ENCODE measurements around the gene PCID2. TPM values are rescaled to one million over a fixed set of nuclear protein-coding genes. Genes with fewer than 3 reads are reported as not detected.

Gene PCID2
- total and polyA plus RNA-seq, 8 donors, result 17.3 to 33.9 (median 21.0) TPM

DNA sequence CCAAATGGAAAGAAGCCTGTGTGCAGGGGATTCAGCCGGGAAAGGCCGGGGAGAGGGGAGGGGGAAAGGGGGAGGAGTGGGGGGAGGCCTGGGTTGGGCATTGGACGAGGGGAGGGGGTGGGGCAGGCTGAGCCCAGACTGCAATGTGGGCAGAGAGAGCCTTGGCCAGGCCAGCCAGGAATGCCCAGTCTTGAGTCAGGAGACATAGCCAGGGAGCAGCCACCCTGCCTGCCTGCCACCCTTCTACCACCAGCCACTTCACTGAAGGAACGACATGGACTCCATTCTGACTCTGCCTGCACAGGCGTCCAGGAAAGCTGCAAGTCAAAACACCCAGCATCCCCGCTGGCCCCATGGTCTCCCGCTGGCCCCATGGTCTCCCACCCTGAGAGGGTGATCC is 49.5 kb downstream of the PCID2 start:
- no peaks in the 10 kb centered on the region for H3K27me3 ChIP-seq
- H3K4me1 ChIP-seq, result no peaks in the 10 kb centered on the region
- H3K4me3 ChIP-seq, result no peak overlapping the region
- H3K9me3 ChIP-seq, result no peaks in the 10 kb centered on the region
- ATAC-seq (no peak), FAIRE-seq (no peak), DNase-seq (no peak)
- intact Hi-C loops (cut with DNase I), result no loop called here
- no peaks in the 10 kb centered on the region for H3K36me3 ChIP-seq
- 77 to 94% methylated on average over 7 of the region's 7 CpGs for WGBS, 2 donors
- TF ChIP-seq, protein P1, sequence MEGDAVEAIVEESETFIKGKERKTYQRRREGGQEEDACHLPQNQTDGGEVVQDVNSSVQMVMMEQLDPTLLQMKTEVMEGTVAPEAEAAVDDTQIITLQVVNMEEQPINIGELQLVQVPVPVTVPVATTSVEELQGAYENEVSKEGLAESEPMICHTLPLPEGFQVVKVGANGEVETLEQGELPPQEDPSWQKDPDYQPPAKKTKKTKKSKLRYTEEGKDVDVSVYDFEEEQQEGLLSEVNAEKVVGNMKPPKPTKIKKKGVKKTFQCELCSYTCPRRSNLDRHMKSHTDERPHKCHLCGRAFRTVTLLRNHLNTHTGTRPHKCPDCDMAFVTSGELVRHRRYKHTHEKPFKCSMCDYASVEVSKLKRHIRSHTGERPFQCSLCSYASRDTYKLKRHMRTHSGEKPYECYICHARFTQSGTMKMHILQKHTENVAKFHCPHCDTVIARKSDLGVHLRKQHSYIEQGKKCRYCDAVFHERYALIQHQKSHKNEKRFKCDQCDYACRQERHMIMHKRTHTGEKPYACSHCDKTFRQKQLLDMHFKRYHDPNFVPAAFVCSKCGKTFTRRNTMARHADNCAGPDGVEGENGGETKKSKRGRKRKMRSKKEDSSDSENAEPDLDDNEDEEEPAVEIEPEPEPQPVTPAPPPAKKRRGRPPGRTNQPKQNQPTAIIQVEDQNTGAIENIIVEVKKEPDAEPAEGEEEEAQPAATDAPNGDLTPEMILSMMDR (IDR thresholded peaks at IDR 0.05), result no peak
- H3K27ac ChIP-seq, result no peak overlapping the region

DNA sequence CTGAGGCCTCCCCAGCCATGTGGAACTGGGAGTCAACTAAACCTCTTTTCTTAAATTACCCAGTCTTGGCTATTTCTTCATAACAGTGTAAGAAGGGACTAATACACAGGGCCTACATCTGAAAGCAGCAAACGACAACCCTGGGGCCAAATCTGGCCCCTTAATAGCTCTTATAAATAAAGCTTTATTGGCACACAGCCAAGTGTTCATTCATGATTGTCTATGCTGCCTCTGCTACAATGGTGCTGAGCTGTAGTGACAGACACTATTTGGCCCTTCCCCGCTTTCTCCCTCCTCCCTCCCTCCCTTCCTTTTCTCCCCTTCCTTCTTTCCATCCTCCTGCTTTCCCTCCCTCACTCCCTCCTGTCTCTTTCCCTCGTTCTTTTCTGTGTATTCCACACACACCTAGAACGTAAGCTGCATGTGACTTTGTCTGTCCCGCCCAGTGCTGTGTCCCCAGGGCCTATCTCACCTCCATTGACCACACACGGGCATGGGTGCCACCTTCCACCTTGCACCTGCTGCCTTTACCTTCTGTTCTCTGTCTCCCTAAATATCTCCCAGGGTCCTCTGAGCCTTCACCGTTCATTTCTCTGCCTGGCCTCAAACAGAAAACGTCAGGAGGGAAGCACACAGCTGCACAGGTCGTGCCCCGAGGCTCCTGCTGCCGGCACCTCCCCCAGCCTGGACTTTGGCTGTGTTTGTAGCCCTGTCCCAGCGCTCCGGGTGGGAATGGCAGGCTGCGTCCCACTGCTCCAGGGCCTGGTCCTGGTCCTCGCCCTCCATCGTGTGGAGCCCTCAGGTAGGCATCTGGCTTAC is 50.3 kb downstream of the PCID2 start, which contains the start of gene PROZ:
PROZ (plus strand) TSS at position 720 of the 819 bp plus-strand sequence; CDS start at position 733, 13 bp downstream.
- TF ChIP-seq, protein P1 (IDR thresholded peaks at IDR 0.05), result no peak
- no peak within 1 kb of the TSS for H3K4me3 ChIP-seq
- H3K27ac ChIP-seq, result no peak within 1 kb of the TSS
- no peaks in the 10 kb centered on the region for H3K36me3 ChIP-seq
- 39 to 43% methylated on average over 16 of the region's 16 CpGs for WGBS, 2 donors
- FAIRE-seq (no peak), ATAC-seq (peak in 1 of 4 donors; percentile 20), DNase-seq (peak in 1 of 6 donors; percentile 37)
- intact Hi-C loops (cut with DNase I), result no loop called here
- peaks cover 0 to 4% (median 4%) of the 10 kb centered on the region in 3 donors for H3K4me1 ChIP-seq
- no peaks in the 10 kb centered on the region for H3K27me3 ChIP-seq
- H3K9me3 ChIP-seq, result no peaks in the 10 kb centered on the region

DNA sequence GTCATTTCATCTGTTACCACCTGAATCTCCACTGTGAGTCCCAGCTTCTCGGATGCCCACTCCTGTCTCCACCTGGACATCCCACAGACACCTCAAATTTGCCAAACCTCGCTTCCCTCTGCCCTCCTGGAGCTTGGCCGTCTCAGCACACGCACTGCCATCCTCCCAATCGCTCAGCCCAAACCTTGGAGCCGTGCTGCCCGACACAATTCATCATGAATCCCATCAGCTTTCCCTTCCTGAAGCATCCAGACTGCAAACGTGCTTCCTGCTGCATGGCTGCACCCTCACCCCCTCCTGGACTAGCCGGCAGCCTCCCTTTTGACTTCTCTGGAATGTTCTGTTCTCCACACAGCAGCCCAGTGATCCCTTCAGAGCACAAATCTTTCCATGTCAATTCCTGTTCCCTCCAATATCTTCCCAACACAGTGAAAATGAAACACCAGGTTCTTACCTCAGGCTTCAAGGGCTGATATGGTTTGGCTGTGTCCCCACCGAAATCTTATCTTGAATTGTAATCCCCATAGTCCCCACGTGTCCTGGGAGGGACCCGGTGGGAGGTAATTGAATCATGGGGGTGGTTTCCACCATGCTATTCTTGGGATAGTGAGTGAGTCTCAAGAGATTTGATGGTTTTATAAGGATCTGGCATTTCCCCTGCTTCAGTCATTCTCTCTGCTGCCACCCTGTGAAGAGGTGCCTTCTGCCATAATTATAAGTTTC is 51.1 kb downstream of the PCID2 start:
- 70% methylated on average over 12 of the region's 12 CpGs for WGBS, 2 donors

DNA sequence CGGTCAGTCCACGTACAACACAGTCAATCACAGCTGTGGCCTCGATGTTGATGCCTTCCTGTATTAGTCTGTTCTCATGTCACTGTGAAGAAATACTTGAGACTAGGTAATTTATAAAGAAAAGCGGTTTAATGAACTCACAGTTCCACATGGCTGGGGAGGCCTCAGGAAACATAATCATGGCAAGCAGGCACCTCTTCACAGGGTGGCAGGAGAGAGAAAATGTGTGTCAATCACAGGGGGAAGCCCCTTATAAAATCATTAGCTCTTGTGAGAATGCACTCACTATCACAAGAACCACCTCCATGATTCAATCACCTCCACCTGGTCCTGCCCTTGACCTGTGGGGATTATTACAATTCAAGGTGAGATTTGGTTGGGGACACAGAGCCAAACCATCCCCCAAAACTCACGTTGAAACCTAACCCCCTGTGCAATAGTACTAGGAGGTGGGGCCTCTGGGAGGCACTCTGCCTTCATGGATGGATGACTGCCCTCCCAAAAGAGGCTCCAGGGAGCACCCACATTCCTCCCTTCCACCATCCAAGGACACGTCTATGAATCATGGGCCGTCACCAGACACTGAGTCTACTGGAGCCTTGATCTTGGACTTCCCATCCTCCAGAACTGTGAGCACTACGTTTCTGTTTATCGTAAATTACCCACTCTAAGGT is 52.4 kb downstream of the PCID2 start:
- intact Hi-C loops (cut with DNase I), result no loop called here
- ATAC-seq, result no peak
- DNase-seq, result no peak
- TF ChIP-seq, protein P1 (IDR thresholded peaks at IDR 0.05), result no peak
- Histone ChIP-seq H3K27me3 (no peaks in the 10 kb centered on the region), H3K27ac (no peak overlapping the region), H3K9me3 (no peaks in the 10 kb centered on the region), H3K4me1 (peaks cover 0 to 7% (median 5%) of the 10 kb centered on the region in 3 donors), H3K4me3 (no peak overlapping the region), H3K36me3 (no peaks in the 10 kb centered on the region)
- 81 to 90% methylated on average over 9 of the region's 9 CpGs for WGBS, 2 donors
- no peak for FAIRE-seq

More for the DNA sequence above, 51.1 kb downstream of the PCID2 start:
- no peak overlapping the region for H3K4me3 ChIP-seq
- H3K27ac ChIP-seq, result no peak overlapping the region
- ATAC-seq (no peak), FAIRE-seq (no peak), DNase-seq (no peak)
- no peaks in the 10 kb centered on the region for H3K27me3 ChIP-seq
- TF ChIP-seq, protein P1 (IDR thresholded peaks at IDR 0.05), result no peak
- intact Hi-C loops (cut with DNase I), result no loop called here
- no peaks in the 10 kb centered on the region for H3K9me3 ChIP-seq
- H3K4me1 ChIP-seq, result peaks cover 0 to 7% (median 5%) of the 10 kb centered on the region in 3 donors
- no peaks in the 10 kb centered on the region for H3K36me3 ChIP-seq

Data from pancreas (tissue), 10 donors.